HFF-Myc (cell line): ENCODE measurements around the gene IL1RL2.

Experiments
- DNase-seq: peaks from one replicate; pipeline ENCODE4 v3.0.0-alpha.2; 2011; ENCODE audit warnings: low read depth; ENCODE audit errors: extremely low read depth
- H3K4me3 ChIP-seq: replicated peaks from 2 replicates; pipeline ENCODE4 v1.5.1; 2011; ENCODE audit warnings: low read depth, mild to moderate bottlenecking, control low read depth, low read length
- TF ChIP-seq, protein P1 (sequence below): IDR thresholded peaks from 2 replicates; pipeline ENCODE4 v1.5.1; 2012; ENCODE audit warnings: mild to moderate bottlenecking, low read depth, low read length, control low read depth; ENCODE audit errors: missing control alignments

IL1RL2 gene

DNA sequence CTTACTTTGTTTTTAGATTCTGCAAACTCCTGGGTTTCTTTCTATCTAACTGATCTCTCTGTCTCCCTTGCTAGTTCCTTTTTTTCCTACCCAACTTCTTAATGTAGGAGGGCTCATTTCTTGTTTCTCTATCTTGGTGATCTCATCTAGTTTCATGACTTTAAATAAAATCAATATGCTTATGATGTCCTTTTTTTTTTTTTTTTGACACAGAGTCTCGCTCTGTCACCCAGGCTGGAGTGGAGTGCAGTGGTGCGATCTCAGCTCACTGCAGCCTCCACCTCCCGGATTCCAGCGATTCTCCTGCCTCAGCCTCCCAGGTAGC is 82.3 kb downstream of the IL1RL2 start:
- H3K4me3 ChIP-seq, result no peak overlapping the region
- TF ChIP-seq, protein P1, sequence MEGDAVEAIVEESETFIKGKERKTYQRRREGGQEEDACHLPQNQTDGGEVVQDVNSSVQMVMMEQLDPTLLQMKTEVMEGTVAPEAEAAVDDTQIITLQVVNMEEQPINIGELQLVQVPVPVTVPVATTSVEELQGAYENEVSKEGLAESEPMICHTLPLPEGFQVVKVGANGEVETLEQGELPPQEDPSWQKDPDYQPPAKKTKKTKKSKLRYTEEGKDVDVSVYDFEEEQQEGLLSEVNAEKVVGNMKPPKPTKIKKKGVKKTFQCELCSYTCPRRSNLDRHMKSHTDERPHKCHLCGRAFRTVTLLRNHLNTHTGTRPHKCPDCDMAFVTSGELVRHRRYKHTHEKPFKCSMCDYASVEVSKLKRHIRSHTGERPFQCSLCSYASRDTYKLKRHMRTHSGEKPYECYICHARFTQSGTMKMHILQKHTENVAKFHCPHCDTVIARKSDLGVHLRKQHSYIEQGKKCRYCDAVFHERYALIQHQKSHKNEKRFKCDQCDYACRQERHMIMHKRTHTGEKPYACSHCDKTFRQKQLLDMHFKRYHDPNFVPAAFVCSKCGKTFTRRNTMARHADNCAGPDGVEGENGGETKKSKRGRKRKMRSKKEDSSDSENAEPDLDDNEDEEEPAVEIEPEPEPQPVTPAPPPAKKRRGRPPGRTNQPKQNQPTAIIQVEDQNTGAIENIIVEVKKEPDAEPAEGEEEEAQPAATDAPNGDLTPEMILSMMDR, result no peak
- DNase-seq, result no peak

DNA sequence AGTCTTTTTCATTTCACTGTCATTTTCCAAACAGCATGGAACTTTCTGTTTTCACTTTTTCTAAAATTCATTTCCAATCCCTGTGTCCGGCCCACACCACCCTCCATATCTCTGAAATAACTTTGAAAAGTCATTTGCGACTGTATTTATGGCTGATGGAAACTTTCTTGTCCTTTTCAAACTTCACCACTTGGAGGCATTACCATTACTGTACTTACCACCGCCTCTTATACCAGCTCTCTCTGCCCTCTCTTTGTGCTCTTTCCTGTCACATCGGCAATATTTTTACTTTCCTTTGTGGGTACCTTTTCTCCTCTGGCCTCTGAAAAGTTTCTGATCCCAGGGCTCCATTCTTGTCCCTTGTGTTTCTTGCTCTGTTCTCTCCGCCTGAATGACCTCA is 85.0 kb downstream of the IL1RL2 start:
- DNase-seq, result no peak

DNA sequence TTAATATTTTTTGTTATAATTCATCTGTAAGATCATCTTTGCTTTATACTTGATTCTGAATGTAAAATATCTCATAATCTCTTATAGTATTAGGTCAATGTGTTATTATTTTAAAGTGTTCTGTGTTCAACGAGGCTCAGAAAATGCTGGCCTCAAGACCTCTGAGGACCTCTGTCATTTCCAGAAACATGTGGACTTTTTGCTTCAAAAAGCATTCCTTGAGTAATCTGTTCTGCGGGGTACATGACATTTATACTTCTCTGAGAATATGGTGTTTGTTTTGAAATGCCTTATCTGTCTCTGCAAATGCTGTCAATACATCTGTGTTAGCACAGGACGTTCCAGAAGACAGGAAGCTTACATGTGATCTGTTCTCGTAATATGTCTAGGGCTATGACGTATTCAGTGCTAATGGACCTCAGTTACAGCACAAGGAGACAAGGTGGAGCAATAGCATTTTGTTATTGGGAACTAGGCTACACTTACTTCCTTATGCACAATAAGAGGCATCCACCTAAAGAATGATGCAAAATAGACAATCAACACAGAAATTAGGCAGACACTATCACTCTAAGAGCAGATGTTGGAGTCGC is 86.9 kb downstream of the IL1RL2 start:
- no peak overlapping the region for H3K4me3 ChIP-seq
- TF ChIP-seq, protein P1, result no peak
- DNase-seq, result no peak

More for the DNA sequence above, 85.0 kb downstream of the IL1RL2 start:
- TF ChIP-seq, protein P1, result no peak
- H3K4me3 ChIP-seq, result no peak overlapping the region

DNA sequence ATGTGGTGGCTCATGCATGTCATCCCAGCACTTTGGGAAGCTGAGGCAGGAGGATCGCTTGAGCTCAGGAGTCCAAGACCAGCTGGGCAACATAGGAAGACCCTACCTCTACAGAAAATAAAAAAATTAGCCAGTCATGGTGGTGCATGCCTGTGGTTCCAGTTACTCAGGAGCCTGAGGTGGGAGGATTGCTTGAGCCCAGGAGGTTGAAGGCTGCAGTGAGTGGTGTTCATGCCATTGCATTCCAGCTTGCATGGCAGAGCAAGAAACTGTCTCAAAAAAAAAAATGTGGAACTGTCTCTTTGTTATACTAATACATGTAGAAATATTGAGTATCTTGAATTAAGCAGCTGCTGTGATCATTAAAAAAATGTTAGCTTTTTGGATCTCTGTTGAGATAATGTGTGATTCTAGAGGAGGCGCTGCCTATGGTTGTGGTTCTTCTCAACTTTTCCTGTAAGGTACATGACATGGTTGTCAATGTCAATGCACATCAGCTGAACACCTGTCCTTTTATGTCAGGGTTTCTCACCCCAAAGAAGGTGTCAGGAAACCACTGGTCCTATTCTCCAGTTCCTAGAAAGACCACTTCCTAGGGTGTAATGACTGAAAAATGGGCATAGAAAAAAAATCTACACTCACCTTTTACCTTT is 89.9 kb downstream of the IL1RL2 start:
- H3K4me3 ChIP-seq, result no peak overlapping the region
- DNase-seq, result no peak
- TF ChIP-seq, protein P1, result no peak

DNA sequence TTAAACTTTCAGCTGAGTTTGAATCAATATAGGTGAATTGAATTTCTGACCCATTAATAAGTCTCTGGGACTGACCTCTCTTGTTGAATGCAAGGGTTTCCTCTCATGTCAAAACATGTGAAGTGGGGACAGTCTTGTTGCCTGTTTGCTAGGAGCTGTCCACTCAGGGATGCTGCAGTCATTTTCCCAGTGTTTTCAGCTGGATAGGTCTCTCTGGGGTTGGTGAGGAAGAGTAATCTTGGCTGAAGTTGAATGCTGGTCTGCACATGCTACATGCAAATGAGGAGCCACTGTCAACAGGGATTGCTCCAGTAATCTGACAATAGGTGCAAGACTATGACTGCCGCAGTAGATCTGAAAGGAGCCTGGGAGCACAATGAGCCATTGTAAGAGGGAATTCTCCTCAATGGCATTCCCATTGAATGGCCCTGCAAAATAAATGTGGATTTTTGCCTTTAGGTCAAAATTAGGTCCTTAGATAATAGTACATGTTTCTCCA is 90.4 kb downstream of the IL1RL2 start:
- DNase-seq, result no peak
- no peak overlapping the region for H3K4me3 ChIP-seq
- TF ChIP-seq, protein P1, result no peak

GRCh38 chr2:102278720-102279390 is 92.0 kb downstream of the IL1RL2 start:
- TF ChIP-seq, protein P1, result no peak
- no peak overlapping the region for H3K4me3 ChIP-seq
- DNase-seq, result no peak

- no peak for DNase-seq
- TF ChIP-seq, protein P1, result no peak
- no peak overlapping the region for H3K4me3 ChIP-seq
Observed at GRCh38 chr2:102279391-102279735, 92.5 kb downstream of the IL1RL2 start.
